ENCODE data around the gene VAC14. TPM values are rescaled to one million over a fixed set of nuclear protein-coding genes. Genes with fewer than 3 reads are reported as not detected.
A peak's percentile ranks its signal among the peaks of the same experiment; 100 is the strongest.

Gene VAC14
- polyA plus RNA-seq, 1 of the 3 experiments (the other 2 are of a cell fraction), result 33.2 TPM

GRCh38 chr16:70764632-70765031 is 36.3 kb downstream of the VAC14 start:
- Histone ChIP-seq H3K4me1 (ENCODE audit: control insufficient read depth in 1 of 2, insufficient read depth in 2 of 2, low read depth in 1 of 2, low read length in 1 of 2) (peaks cover 4 to 18% of the 10 kb centered on the region in 2 experiments; a peak in 3 of 4 replicates), H2AFZ (ENCODE audit: low read depth) (no peak overlapping the region), H3K27me3 (ENCODE audit: insufficient read depth) (no peaks in the 10 kb centered on the region), H3K79me2 (ENCODE audit: insufficient read depth) (no peaks in the 10 kb centered on the region), H3K9ac (no peak overlapping the region), H3K27ac (ENCODE audit: low read depth in 2 of 2, low read length in 1 of 2) (no peak overlapping the region), H4K20me1 (ENCODE audit: insufficient read depth) (no peaks in the 10 kb centered on the region), H3K9me2 (no peaks in the 10 kb centered on the region), H3K9me3 (no peaks in the 10 kb centered on the region), H3K4me3 (ENCODE audit: low read depth in 2 of 2, low read length in 1 of 2) (no peak overlapping the region), H3F3A (replicated peaks; ENCODE audit: insufficient read depth) (peaks cover 20% of the 10 kb centered on the region), H3K36me3 (replicated peaks in 1 of 2; ENCODE audit: control insufficient read depth in 1 of 2, insufficient read depth in 2 of 2, low read length in 1 of 2) (peaks cover 7 to 18% of the 10 kb centered on the region in 2 experiments), H3K4me2 (no peak overlapping the region)
- TF ChIP-seq RXRA (IDR thresholded peaks at IDR 0.05; ENCODE audit: borderline replicate concordance, low read depth) (no peak), MEF2A (IDR thresholded peaks at IDR 0.05; ENCODE audit: borderline replicate concordance, low read depth) (no peak), TEAD4 (IDR thresholded peaks at IDR 0.05; ENCODE audit: borderline replicate concordance, insufficient read depth) (no peak), ELF1 (IDR thresholded peaks at IDR 0.05) (no peak)
- WGBS (ENCODE audit: low lambda C conversion rate), result 94% methylated on average over 10 of the region's 10 CpGs
- DNase-seq, result no peak
- CTCF ChIA-PET, result interaction anchor here (0.5 to 9.6 kb wide), 3 partner anchors 16 to 98 kb away, joined by 3 to 181 read pairs (median 4); partner anchors contain the start of gene MTSS2
- POLR2A ChIA-PET, result interaction anchor here (0.6 kb wide), 1 partner anchor 916 kb away, joined by 3 read pairs; no protein-coding TSS in a partner anchor

DNA sequence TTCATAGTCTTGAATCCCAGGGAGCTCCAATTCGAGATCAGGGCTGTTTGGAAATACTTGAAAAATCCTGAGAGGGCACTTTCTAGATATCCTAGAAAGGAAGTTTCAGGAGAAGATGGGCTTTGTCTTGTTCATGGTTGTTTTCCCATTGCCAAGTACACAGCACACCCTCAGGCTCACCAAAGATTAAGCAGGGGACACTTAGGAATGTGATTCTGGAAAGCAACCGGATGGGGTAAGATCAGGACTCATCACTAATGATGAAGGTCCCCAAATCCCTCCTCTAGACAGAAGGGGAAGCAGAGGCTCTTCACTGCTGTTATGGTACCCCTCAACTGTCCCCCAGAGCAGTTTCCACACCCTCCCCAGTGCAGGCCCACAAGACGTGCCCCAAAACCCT is 40.7 kb downstream of the VAC14 start:
- POLR2A ChIA-PET, result no interaction called here
- peak overlapping the region; percentile 59 for H3K4me2 ChIP-seq
- H3K4me3 ChIP-seq (ENCODE audit: low read depth in 2 of 2, low read length in 1 of 2), result no peak overlapping the region
- H3K27ac ChIP-seq (ENCODE audit: low read depth in 2 of 2, low read length in 1 of 2), result peak overlapping the region; percentile 43 to 80
- no peaks in the 10 kb centered on the region for H3K27me3 ChIP-seq (ENCODE audit: insufficient read depth)
- H3K79me2 ChIP-seq (ENCODE audit: insufficient read depth), result no peaks in the 10 kb centered on the region
- no peaks in the 10 kb centered on the region for H4K20me1 ChIP-seq (ENCODE audit: insufficient read depth)
- CTCF ChIA-PET, result interaction anchor here (1.1 to 6.8 kb wide), 4 partner anchors 10 to 81 kb away, joined by 3 to 54 read pairs (median 3); no protein-coding TSS in a partner anchor
- H2AFZ ChIP-seq (ENCODE audit: low read depth), result no peak overlapping the region
- H3K9ac ChIP-seq, result 0 out of 2 replicates have a peak overlapping the region, but pooled peaks have one; percentile 17
- 73% methylated on average over 3 of the region's 3 CpGs for WGBS (ENCODE audit: low lambda C conversion rate)
- H3K4me1 ChIP-seq (ENCODE audit: control insufficient read depth in 1 of 2, insufficient read depth in 2 of 2, low read depth in 1 of 2, low read length in 1 of 2), result peaks cover 4 to 20% of the 10 kb centered on the region in 2 experiments; a peak in 3 of 4 replicates
- DNase-seq, result no peak
- no peaks in the 10 kb centered on the region for H3K9me3 ChIP-seq
- TF ChIP-seq USF1 (IDR thresholded peaks at IDR 0.05; ENCODE audit: borderline replicate concordance, low read depth) (no peak), FOXM1 (IDR thresholded peaks at IDR 0.05; ENCODE audit: low read depth) (no peak), ELF1 (IDR thresholded peaks at IDR 0.05) (no peak), EP300 (IDR thresholded peaks at IDR 0.05; ENCODE audit: borderline replicate concordance in 1 of 2, low read depth in 1 of 2, low read length in 1 of 2) (no peak)
- TF ChIP-seq, protein P1, sequence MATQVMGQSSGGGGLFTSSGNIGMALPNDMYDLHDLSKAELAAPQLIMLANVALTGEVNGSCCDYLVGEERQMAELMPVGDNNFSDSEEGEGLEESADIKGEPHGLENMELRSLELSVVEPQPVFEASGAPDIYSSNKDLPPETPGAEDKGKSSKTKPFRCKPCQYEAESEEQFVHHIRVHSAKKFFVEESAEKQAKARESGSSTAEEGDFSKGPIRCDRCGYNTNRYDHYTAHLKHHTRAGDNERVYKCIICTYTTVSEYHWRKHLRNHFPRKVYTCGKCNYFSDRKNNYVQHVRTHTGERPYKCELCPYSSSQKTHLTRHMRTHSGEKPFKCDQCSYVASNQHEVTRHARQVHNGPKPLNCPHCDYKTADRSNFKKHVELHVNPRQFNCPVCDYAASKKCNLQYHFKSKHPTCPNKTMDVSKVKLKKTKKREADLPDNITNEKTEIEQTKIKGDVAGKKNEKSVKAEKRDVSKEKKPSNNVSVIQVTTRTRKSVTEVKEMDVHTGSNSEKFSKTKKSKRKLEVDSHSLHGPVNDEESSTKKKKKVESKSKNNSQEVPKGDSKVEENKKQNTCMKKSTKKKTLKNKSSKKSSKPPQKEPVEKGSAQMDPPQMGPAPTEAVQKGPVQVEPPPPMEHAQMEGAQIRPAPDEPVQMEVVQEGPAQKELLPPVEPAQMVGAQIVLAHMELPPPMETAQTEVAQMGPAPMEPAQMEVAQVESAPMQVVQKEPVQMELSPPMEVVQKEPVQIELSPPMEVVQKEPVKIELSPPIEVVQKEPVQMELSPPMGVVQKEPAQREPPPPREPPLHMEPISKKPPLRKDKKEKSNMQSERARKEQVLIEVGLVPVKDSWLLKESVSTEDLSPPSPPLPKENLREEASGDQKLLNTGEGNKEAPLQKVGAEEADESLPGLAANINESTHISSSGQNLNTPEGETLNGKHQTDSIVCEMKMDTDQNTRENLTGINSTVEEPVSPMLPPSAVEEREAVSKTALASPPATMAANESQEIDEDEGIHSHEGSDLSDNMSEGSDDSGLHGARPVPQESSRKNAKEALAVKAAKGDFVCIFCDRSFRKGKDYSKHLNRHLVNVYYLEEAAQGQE (IDR thresholded peaks at IDR 0.05; ENCODE audit: low read depth, low read length), result no peak
- H3F3A ChIP-seq (replicated peaks; ENCODE audit: insufficient read depth), result peaks cover 20% of the 10 kb centered on the region
- H3K36me3 ChIP-seq (replicated peaks in 1 of 2; ENCODE audit: control insufficient read depth in 1 of 2, insufficient read depth in 2 of 2, low read length in 1 of 2), result peaks cover 4 to 33% of the 10 kb centered on the region in 2 experiments
- no peaks in the 10 kb centered on the region for H3K9me2 ChIP-seq

Measured in SK-N-SH (cell line).